WERI-Rb-1 (cell line): ENCODE measurements around the gene BEND4.

ENCODE experiments used
- DNase-seq: peaks from one replicate; pipeline ENCODE4 v3.0.0-alpha.2; 2020
- H3K27ac ChIP-seq: fragments of 250-450 bp; sonication (Bioruptor Pico); 2 replicates; pipeline ENCODE4 v1.5.1; 2020; ENCODE audit warnings: mild to moderate bottlenecking, moderate library complexity
- H3K27me3 ChIP-seq: fragments of 250-450 bp; sonication (Bioruptor Pico); 2 replicates; pipeline ENCODE4 v1.5.1; 2021; ENCODE audit warnings: mild to moderate bottlenecking, low read depth, moderate library complexity; ENCODE audit not compliant: insufficient read depth, severe bottlenecking
- H3K36me3 ChIP-seq: fragments of 250-450 bp; sonication (Bioruptor Pico); 2 replicates; pipeline ENCODE4 v1.5.1; 2020; ENCODE audit warnings: mild to moderate bottlenecking, moderate library complexity
- H3K4me3 ChIP-seq: 2 replicates; pipeline ENCODE4 v1.5.1; 2011; ENCODE audit warnings: low read depth, mild to moderate bottlenecking, control low read depth, low read length
- H3K9me3 ChIP-seq: fragments of 250-450 bp; sonication (Bioruptor Pico); 2 replicates; pipeline ENCODE4 v1.5.1; 2021; ENCODE audit warnings: mild to moderate bottlenecking, moderate library complexity; ENCODE audit not compliant: severe bottlenecking
- CTCF ChIP-seq: IDR thresholded peaks from 2 replicates; pipeline ENCODE4 v1.5.1; 2011; ENCODE audit warnings: low read depth, mild to moderate bottlenecking, control low read depth, inconsistent platforms, low read length

BEND4 gene

GRCh38 chr4:42144028-42144427 lies 8.4 kb downstream of the BEND4 start:
- H3K36me3 ChIP-seq: peaks cover 5% of the 10 kb centered on the region
- no peaks in the 10 kb centered on the region for H3K9me3 ChIP-seq
- no peak overlapping the region for H3K27ac ChIP-seq
- no peaks in the 10 kb centered on the region for H3K27me3 ChIP-seq
- no peak for TF ChIP-seq CTCF
- H3K4me3 ChIP-seq: no peak overlapping the region
- no peak for DNase-seq

- H3K9me3 ChIP-seq: no peaks in the 10 kb centered on the region
- H3K4me3 ChIP-seq: no peak overlapping the region
- TF ChIP-seq CTCF: no peak
- peaks cover 5% of the 10 kb centered on the region for H3K36me3 ChIP-seq
- H3K27ac ChIP-seq: no peak overlapping the region
- H3K27me3 ChIP-seq: no peaks in the 10 kb centered on the region
- no peak for DNase-seq
These were observed 9.9 kb downstream of the BEND4 start for GRCh38 chr4:42142591-42142990.

GRCh38 chr4:42136371-42136770 lies 16.1 kb downstream of the BEND4 start:
- TF ChIP-seq CTCF: no peak
- no peak overlapping the region for H3K27ac ChIP-seq
- DNase-seq: no peak
- no peak overlapping the region for H3K4me3 ChIP-seq
- H3K9me3 ChIP-seq: no peaks in the 10 kb centered on the region
- no peaks in the 10 kb centered on the region for H3K27me3 ChIP-seq
- no peaks in the 10 kb centered on the region; the same call in none of the 2 replicates for H3K36me3 ChIP-seq

- Histone ChIP-seq H3K27ac (no peak overlapping the region), H3K27me3 (no peaks in the 10 kb centered on the region), H3K9me3 (no peaks in the 10 kb centered on the region), H3K4me3 (no peak overlapping the region), H3K36me3 (no peaks in the 10 kb centered on the region)
- no peak for DNase-seq
- no peak for TF ChIP-seq CTCF
These were observed 19.4 kb downstream of the BEND4 start for GRCh38 chr4:42133006-42133405.

GRCh38 chr4:42132099-42132498 lies 20.4 kb downstream of the BEND4 start:
- Histone ChIP-seq H3K9me3 (no peaks in the 10 kb centered on the region), H3K36me3 (no peaks in the 10 kb centered on the region), H3K27ac (no peak overlapping the region), H3K4me3 (no peak overlapping the region), H3K27me3 (no peaks in the 10 kb centered on the region)
- DNase-seq: no peak
- no peak for TF ChIP-seq CTCF

- no peak overlapping the region for H3K4me3 ChIP-seq
- DNase-seq: no peak
- H3K27me3 ChIP-seq: no peaks in the 10 kb centered on the region
- no peak for TF ChIP-seq CTCF
- H3K36me3 ChIP-seq: no peaks in the 10 kb centered on the region; the same call in 1 of the 2 replicates
- no peak overlapping the region for H3K27ac ChIP-seq
- H3K9me3 ChIP-seq: no peaks in the 10 kb centered on the region
These were observed 29.3 kb downstream of the BEND4 start for GRCh38 chr4:42123071-42123644.
